T-helper 9 cell (primary cell): Measurements from ENCODE around the gene ATXN2.
"Not testable (repeated sequence)": the region's sequence is repeated elsewhere in the genome, so short reads cannot be mapped to it uniquely, and the experiment has no call there.

Experiments used
- DNase-seq: peaks from one replicate; pipeline ENCODE4 v3.0.0-alpha.2; 2020
- total RNA-seq, 2 donors: gene quantifications; one replicate each; lab custom pipeline; 2026; lab: John Stamatoyannopoulos, UW

ATXN2 gene
- total RNA-seq = 31.9 to 34.6 reads per million in 2 donors

GRCh38 chr12:111598637-111599452 lies at the start of gene ATXN2:
Gene ATXN2 (minus strand): TSS chr12:111599315. CDS start chr12:111599034, 281 bp downstream.
- peak; percentile 69 for DNase-seq

GRCh38 chr12:111645433-111645832 lies 46.3 kb upstream of the ATXN2 start:
- no peak for DNase-seq

GRCh38 chr12:111643427-111643826 lies 44.3 kb upstream of the ATXN2 start:
- DNase-seq = no peak

- no peak for DNase-seq
Observed at GRCh38 chr12:111642681-111643426, 43.7 kb upstream of the ATXN2 start.

DNA sequence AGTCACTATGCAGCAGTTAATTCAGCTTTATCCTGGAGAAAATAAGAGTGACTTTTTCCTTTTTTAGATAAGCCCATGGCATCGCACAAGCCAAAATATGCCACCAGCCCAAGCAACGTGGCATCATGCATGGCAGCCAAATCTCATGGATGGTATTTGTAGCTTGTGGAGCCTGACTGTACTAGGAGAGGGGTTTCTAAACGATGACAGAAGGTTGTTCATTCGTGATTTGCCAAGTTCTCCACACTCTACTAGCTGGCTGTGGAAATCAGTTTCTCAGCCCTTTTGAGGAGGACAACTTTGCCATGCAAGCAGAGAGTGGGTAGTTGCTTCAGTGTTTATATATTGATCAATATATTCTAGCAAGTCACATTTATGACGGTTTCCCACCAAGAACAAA lies 41.4 kb upstream of the ATXN2 start:
- DNase-seq = no peak

- DNase-seq = no peak
Observed at GRCh38 chr12:111638556-111638955, 39.4 kb upstream of the ATXN2 start.

DNA sequence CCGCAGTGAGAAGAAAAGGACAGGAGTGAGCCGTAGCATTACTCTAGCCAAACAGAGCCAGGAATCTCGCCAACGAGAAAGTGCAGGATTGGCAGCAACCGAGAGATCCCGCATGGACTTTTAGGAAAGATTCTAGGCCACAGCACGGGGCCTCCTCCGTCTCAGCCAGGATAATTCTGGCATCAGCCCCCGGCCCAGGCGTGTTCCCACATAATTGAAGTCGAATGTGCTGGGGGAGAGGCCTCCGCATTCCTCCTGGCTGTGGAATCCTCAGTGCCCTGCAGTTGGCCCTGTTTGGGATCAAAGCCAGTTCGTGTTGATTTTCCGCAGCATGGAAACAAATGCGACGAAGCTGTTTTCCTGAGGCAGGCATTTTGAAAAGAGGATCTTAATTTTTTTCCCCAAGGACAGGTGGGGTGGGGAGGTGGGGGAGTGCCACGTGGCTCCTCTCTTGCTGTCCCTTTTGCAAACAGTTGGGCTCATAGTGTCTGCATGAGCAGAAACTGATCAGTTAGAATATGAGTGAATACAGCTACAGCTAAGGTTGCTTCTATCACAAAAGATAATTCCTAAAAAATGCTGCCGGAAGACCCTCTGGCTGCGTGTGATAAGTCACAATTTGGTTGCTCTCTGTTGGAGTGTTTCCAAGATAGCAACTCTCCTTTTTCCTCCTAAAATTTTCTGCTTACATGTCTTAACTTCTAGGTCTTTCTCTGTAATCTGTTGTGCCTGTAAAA lies 37.3 kb upstream of the ATXN2 start:
- DNase-seq = no peak

DNA sequence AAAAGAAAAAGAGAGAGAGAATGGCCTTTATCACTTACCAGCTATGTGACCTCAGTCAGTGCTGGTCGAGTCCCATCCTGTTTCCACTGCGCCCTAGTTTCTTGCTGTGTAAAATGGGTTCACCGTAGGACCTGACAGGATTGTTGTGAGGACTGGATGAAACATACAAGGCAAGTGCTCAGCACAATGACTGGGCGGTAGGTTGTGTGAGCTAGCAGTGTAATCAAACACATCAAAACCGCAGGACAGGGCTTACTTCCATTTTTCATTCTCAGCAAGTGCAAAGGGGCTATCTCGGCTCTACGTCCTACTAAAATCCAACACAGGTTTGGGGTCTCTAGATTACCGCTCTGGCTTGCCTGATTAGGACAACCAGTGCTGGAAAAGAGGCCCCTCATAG lies 36.4 kb upstream of the ATXN2 start:
- no peak for DNase-seq

GRCh38 chr12:111628505-111629260 lies 29.6 kb upstream of the ATXN2 start:
- DNase-seq = no peak

GRCh38 chr12:111626230-111626629 lies 27.1 kb upstream of the ATXN2 start:
- DNase-seq = no peak

DNA sequence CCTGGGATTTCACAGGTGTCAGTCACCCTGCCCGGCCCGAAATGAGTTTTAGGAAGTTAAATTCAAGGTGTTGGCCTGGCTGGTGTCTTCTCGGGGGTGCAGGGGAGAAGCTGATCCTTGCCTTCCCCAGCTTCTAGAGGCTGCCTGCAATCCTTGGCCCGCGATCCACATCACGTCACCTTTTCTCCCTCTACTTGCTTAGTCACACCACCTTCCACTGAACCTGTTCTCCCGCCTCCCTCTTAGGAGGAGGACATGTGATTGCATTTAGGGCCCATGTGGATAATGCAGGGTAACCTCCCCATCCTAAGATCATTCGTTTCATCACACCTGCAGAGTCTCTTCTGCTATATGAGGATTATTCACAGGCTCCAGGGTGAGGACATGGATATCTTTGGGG lies 25.4 kb upstream of the ATXN2 start:
- DNase-seq = no peak

DNA sequence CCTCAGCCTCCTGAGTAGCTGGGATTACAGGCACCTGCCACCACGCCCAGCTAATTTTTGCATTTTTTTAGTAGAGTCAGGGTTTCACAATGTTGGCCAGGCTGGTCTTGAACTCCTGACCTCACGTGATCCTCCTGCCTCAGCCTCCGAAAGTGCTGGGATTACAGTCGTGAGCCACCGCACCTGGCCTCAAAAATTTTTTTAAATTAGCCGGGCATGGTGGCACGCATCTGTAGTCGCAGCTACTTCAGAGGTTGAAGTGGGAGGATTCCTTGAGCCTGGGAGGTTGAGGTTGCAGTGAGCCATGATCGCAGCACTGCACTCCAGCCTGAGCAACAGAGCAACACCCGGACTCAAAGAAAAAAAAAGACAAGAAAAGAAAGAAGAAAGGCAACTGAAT lies 18.7 kb upstream of the ATXN2 start:
- DNase-seq = not testable (repeated sequence)

GRCh38 chr12:111616177-111616623 lies 17.1 kb upstream of the ATXN2 start:
- no peak for DNase-seq

DNA sequence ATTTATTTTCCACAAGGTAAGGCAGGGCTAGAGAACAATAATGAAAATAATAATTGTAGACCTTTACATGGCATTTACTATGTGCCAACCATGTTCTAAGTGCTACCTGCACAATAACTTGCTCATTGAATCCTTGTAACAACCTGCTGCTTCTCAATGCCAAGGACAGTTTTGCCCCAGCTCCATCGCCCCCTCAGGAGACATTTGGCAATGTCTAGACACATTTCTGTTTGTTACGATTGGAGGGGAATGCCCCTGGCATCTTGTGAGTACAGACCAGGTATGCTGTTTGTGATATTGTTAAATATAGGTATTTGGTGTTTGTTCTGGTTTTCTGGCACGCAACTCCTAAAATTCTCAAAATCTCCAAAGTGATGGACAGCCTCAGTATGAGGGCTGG lies 8.1 kb upstream of the ATXN2 start:
- DNase-seq = no peak

- DNase-seq = no peak
Observed at GRCh38 chr12:111606767-111607230, 7.7 kb upstream of the ATXN2 start.

- no peak for DNase-seq
Observed at GRCh38 chr12:111605911-111606766, 7.0 kb upstream of the ATXN2 start.

DNA sequence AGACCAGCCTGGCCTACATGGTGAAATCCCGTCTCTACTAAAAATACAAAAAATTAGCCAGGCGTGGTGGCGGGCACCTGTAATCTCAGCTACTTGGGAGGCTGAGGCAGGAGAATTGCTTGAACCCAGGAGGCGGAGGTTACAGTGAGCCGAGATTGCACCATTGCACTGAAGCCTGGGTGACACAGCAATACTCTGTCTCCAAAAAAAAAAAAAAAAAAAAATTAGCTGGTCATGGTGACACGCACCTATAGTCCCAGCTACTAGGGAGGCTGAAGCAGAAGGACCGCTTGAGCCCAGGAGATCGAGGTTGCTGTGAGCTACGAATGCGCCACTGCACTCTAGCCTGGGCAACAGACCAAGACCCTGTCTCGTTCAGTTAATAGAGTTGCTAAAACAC lies 3.7 kb upstream of the ATXN2 start:
- not testable (repeated sequence) for DNase-seq

- DNase-seq = no peak
Observed at GRCh38 chr12:111602348-111602747, 3.2 kb upstream of the ATXN2 start.

- not testable (repeated sequence) for DNase-seq
Observed at GRCh38 chr12:111600986-111601385, 1.9 kb upstream of the ATXN2 start.

- no peak for DNase-seq
Observed at GRCh38 chr12:111600205-111600642, 1.1 kb upstream of the ATXN2 start.
